HepG2 (cell line): ENCODE data around the gene AP4M1. TPM values are rescaled to one million over a fixed set of nuclear protein-coding genes. Genes with fewer than 3 reads are reported as not detected.

Source experiments
- DR1 ChIP-seq: sonication (generic); formaldehyde crosslinking; IDR thresholded peaks from 2 replicates; pipeline ENCODE4 v1.8.0; 2021; ENCODE audit warnings: mild to moderate bottlenecking, missing genetic modification reagents, inconsistent platforms
- FIP1L1 ChIP-seq: fragments of 200-400 bp; formaldehyde crosslinking; IDR thresholded peaks from 2 replicates; pipeline ENCODE4 v1.6.1; 2018; ENCODE audit warnings: low read depth, mild to moderate bottlenecking, low read length, moderate library complexity, borderline replicate concordance; ENCODE audit not compliant: insufficient read depth
- IKZF4 ChIP-seq: sonication (generic); formaldehyde crosslinking; IDR thresholded peaks from 2 replicates; pipeline ENCODE4 v1.5.1; 2020; ENCODE audit warnings: borderline replicate concordance, mild to moderate bottlenecking, low read depth, missing genetic modification reagents; ENCODE audit errors: not compliant biosample characterization
- SNAPC2 ChIP-seq: sonication (generic); formaldehyde crosslinking; IDR thresholded peaks from 2 replicates; pipeline ENCODE4 v1.8.1; 2022; ENCODE audit warnings: mild to moderate bottlenecking, missing genetic modification reagents
- TARDBP ChIP-seq: sonication (generic); formaldehyde crosslinking; IDR thresholded peaks from 2 replicates; pipeline ENCODE4 v1.8.0; 2022; ENCODE audit warnings: mild to moderate bottlenecking, missing genetic modification reagents
- TCF12 ChIP-seq, 2 experiments: fragments of 450-650 bp in 1 of 2; sonication (generic) in 1 of 2; formaldehyde crosslinking in 1 of 2; IDR thresholded peaks; 2 replicates each; pipeline versions ENCODE4 v1.6.1 to v1.8.0; 2017 to 2022; ENCODE audit warnings: antibody characterized with exemption in 1 of 2, mild to moderate bottlenecking in 1 of 2, missing genetic modification reagents in 1 of 2, moderate library complexity in 1 of 2
- ZSCAN20 ChIP-seq: sonication (generic); formaldehyde crosslinking; IDR thresholded peaks from 2 replicates; pipeline ENCODE4 v1.4.0; 2020; ENCODE audit warnings: missing genetic modification reagents, mild to moderate bottlenecking, borderline replicate concordance
- polyA plus RNA-seq, 8 experiments: library from polyadenylated mRNA; depleted of rRNA in 3 of 8; stranded (reverse) in 7 of 8; unstranded in 1 of 8; fragments of >200 nt; fragmentation: Illumina TruSeq in 4 of 8; extraction: Trizol in 4 of 8; gene quantifications; 2 replicates each; pipeline versions ENCODE4 v1.2.1 to v1.2.3, GENCODE V29; 2011 to 2016; ENCODE audit warnings: low read depth in 4 of 8, missing spikeins in 1 of 8, mixed read lengths in 1 of 8; ENCODE audit not compliant: insufficient read depth in 1 of 8
- total RNA-seq, 5 experiments: library from RNA; depleted of rRNA; stranded (reverse); fragments of >200 nt; fragmentation: Illumina TruSeq; extraction: Trizol; gene quantifications; 2 replicates each; pipeline ENCODE4 v1.2.3, GENCODE V29; 2016; ENCODE audit warnings: low read depth in 1 of 5
- TF ChIP-seq, protein P1 (sequence below): sonication (generic); formaldehyde crosslinking; IDR thresholded peaks from 2 replicates; pipeline ENCODE4 v1.4.0; 2020; ENCODE audit warnings: missing genetic modification reagents
- TF ChIP-seq, protein P2 (sequence below): sonication (generic); formaldehyde crosslinking; IDR thresholded peaks from 2 replicates; pipeline ENCODE4 v1.4.0; 2020; ENCODE audit warnings: missing genetic modification reagents, low read depth, mild to moderate bottlenecking, borderline replicate concordance
- TF ChIP-seq, protein P3 (sequence below): sonication (generic); formaldehyde crosslinking; IDR thresholded peaks from 2 replicates; pipeline ENCODE4 v1.4.0; 2020; ENCODE audit warnings: missing genetic modification reagents, borderline replicate concordance
- TF ChIP-seq, protein P4 (sequence below): IDR thresholded peaks from 2 replicates; pipeline ENCODE4 v1.6.1; 2016; ENCODE audit warnings: mild to moderate bottlenecking

AP4M1 gene
- total and polyA plus RNA-seq, 2 of the 13 experiments (the other 11 are each of a cell fraction or from before 2014, with no cell fraction given), result 6.3 to 9.7 TPM

DNA sequence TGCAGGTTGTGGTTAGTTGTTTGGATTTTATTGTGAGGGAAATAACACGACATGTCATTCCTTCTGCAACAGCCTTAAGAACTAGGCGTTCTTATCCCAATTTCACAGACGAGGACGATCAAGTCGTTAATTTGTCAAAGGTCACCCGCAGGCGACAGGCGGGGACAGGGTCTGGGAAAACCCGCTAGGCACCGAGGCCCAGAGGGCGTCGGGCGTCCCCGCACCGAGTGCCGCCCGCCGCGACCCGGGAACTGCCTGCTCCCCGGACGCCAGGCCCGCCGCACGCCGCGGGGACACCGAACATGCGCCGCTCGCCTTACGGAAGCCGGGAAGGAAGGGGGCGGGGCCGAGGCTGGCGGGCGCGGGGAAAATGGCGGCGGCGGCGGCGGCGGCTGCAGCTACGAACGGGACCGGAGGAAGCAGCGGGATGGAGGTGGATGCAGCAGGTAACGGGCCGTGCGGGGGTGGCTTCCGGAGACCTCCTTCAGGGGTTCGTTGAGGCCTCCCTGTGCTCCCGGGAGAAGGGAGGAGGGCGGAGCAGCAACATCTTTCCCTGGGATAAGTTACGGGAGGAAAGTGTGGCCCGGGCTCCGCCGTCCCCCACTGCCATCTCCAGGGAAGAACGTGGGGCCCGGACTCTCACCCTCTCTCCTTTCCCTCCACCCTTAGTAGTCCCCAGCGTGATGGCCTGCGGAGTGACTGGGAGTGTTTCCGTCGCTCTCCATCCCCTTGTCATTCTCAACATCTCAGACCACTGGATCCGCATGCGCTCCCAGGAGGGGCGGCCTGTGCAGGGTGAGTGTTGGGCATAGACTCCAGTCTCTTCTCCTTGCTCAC is 12.6 kb upstream of the AP4M1 start, which contains the start of gene COPS6 (continued):
- TF ChIP-seq, protein P1, sequence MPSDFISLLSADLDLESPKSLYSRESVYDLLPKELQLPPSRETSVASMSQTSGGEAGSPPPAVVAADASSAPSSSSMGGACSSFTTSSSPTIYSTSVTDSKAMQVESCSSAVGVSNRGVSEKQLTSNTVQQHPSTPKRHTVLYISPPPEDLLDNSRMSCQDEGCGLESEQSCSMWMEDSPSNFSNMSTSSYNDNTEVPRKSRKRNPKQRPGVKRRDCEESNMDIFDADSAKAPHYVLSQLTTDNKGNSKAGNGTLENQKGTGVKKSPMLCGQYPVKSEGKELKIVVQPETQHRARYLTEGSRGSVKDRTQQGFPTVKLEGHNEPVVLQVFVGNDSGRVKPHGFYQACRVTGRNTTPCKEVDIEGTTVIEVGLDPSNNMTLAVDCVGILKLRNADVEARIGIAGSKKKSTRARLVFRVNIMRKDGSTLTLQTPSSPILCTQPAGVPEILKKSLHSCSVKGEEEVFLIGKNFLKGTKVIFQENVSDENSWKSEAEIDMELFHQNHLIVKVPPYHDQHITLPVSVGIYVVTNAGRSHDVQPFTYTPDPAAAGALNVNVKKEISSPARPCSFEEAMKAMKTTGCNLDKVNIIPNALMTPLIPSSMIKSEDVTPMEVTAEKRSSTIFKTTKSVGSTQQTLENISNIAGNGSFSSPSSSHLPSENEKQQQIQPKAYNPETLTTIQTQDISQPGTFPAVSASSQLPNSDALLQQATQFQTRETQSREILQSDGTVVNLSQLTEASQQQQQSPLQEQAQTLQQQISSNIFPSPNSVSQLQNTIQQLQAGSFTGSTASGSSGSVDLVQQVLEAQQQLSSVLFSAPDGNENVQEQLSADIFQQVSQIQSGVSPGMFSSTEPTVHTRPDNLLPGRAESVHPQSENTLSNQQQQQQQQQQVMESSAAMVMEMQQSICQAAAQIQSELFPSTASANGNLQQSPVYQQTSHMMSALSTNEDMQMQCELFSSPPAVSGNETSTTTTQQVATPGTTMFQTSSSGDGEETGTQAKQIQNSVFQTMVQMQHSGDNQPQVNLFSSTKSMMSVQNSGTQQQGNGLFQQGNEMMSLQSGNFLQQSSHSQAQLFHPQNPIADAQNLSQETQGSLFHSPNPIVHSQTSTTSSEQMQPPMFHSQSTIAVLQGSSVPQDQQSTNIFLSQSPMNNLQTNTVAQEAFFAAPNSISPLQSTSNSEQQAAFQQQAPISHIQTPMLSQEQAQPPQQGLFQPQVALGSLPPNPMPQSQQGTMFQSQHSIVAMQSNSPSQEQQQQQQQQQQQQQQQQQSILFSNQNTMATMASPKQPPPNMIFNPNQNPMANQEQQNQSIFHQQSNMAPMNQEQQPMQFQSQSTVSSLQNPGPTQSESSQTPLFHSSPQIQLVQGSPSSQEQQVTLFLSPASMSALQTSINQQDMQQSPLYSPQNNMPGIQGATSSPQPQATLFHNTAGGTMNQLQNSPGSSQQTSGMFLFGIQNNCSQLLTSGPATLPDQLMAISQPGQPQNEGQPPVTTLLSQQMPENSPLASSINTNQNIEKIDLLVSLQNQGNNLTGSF (CRISPR knock-in tag), result peak; percentile 88
- TF ChIP-seq TARDBP (CRISPR knock-in tag), result peak; percentile 66; the same call in 1 of the 2 replicates
- peak; percentile 90; the same call in 1 of the 2 replicates for TF ChIP-seq ZSCAN20
- TF ChIP-seq, protein P2, sequence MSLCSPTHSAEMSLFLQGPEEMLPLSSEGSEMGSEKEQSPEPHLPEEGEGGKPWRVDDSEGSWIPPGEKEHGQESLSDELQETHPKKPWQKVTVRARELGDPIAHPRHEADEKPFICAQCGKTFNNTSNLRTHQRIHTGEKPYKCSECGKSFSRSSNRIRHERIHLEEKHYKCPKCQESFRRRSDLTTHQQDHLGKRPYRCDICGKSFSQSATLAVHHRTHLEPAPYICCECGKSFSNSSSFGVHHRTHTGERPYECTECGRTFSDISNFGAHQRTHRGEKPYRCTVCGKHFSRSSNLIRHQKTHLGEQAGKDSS (CRISPR knock-in tag), result peak; percentile 94; the same call in 1 of the 2 replicates
- TF ChIP-seq SNAPC2 (CRISPR knock-in tag), result 0 out of 2 replicates have a peak, but pooled peaks have one; percentile 23
- no peak for TF ChIP-seq FIP1L1
- no peak for TF ChIP-seq TCF12 (IDR thresholded peaks at IDR 0.05)
- peak; percentile 84 for TF ChIP-seq TCF12 (CRISPR knock-in tag; IDR thresholded peaks at IDR 0.05)
- TF ChIP-seq, protein P3, sequence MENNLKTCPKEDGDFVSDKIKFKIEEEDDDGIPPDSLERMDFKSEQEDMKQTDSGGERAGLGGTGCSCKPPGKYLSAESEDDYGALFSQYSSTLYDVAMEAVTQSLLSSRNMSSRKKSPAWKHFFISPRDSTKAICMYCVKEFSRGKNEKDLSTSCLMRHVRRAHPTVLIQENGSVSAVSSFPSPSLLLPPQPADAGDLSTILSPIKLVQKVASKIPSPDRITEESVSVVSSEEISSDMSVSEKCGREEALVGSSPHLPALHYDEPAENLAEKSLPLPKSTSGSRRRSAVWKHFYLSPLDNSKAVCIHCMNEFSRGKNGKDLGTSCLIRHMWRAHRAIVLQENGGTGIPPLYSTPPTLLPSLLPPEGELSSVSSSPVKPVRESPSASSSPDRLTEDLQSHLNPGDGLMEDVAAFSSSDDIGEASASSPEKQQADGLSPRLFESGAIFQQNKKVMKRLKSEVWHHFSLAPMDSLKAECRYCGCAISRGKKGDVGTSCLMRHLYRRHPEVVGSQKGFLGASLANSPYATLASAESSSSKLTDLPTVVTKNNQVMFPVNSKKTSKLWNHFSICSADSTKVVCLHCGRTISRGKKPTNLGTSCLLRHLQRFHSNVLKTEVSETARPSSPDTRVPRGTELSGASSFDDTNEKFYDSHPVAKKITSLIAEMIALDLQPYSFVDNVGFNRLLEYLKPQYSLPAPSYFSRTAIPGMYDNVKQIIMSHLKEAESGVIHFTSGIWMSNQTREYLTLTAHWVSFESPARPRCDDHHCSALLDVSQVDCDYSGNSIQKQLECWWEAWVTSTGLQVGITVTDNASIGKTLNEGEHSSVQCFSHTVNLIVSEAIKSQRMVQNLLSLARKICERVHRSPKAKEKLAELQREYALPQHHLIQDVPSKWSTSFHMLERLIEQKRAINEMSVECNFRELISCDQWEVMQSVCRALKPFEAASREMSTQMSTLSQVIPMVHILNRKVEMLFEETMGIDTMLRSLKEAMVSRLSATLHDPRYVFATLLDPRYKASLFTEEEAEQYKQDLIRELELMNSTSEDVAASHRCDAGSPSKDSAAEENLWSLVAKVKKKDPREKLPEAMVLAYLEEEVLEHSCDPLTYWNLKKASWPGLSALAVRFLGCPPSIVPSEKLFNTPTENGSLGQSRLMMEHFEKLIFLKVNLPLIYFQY (CRISPR knock-in tag), result 0 out of 2 replicates have a peak, but pooled peaks have one; percentile 80
- TF ChIP-seq IKZF4 (CRISPR knock-in tag), result peak; percentile 97
- TF ChIP-seq DR1 (CRISPR knock-in tag), result peak; percentile 84; the same call in 1 of the 2 replicates
- TF ChIP-seq, protein P4, sequence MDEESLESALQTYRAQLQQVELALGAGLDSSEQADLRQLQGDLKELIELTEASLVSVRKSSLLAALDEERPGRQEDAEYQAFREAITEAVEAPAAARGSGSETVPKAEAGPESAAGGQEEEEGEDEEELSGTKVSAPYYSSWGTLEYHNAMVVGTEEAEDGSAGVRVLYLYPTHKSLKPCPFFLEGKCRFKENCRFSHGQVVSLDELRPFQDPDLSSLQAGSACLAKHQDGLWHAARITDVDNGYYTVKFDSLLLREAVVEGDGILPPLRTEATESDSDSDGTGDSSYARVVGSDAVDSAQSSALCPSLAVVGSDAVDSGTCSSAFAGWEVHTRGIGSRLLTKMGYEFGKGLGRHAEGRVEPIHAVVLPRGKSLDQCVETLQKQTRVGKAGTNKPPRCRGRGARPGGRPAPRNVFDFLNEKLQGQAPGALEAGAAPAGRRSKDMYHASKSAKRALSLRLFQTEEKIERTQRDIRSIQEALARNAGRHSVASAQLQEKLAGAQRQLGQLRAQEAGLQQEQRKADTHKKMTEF (CRISPR knock-in tag), result peak; percentile 95
